PC-3 (cell line): ENCODE measurements around the gene SH3TC1.

Experiments used
- EZH2 ChIP-seq: fragments of 300-600 bp; sonication (generic); IDR thresholded peaks from one replicate; pipeline ENCODE4 v1.6.1; 2017; ENCODE audit warnings: antibody characterized with exemption, mild to moderate bottlenecking, low read length; ENCODE audit not compliant: unreplicated experiment
- EZH2phosphoT487 ChIP-seq: fragments of 300-600 bp; sonication (generic); IDR thresholded peaks from 2 replicates; pipeline ENCODE4 v1.6.1; 2018; ENCODE audit warnings: mild to moderate bottlenecking, antibody characterized with exemption, low read length, borderline replicate concordance
- TF ChIP-seq, protein P1 (sequence below): fragments of 300-600 bp; sonication (generic); conservative IDR thresholded peaks from 2 replicates; pipeline ENCODE4 v1.5.1; 2017; ENCODE audit warnings: antibody characterized with exemption, low read depth, mild to moderate bottlenecking, low read length

DNA sequence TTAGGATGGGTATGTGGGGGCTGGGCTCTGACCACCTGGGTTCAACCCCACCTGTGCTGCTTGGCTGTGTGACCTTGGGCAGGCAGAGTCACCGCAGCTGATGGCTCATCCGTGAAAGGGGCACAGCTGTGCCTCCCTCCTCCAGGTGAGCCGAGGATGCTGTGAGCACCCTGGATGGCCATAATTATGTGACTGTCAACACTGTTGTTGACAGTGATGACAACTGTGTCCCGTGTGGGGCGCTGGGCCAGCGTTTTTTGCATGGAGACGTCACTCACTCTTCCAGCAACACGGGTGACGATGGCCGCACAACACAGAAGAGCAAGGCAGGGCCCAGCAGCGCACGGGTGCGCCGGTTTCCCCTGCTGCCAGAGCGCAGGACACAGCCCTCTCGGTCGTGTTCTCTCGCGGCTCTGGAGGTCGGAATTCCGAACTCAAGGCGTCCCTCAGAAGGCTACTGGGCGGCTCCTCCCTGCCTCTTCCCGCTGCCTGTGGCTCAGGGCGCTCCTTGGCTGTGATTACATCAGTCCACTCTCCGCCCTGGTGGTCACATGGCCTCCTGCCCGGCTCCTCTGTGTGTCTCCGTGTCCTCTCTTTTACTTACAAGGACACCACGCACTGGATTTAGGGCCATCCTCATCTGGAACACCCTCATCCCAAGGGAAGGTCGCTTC is 1.3 kb downstream of the SH3TC1 start:
- TF ChIP-seq, protein P1, sequence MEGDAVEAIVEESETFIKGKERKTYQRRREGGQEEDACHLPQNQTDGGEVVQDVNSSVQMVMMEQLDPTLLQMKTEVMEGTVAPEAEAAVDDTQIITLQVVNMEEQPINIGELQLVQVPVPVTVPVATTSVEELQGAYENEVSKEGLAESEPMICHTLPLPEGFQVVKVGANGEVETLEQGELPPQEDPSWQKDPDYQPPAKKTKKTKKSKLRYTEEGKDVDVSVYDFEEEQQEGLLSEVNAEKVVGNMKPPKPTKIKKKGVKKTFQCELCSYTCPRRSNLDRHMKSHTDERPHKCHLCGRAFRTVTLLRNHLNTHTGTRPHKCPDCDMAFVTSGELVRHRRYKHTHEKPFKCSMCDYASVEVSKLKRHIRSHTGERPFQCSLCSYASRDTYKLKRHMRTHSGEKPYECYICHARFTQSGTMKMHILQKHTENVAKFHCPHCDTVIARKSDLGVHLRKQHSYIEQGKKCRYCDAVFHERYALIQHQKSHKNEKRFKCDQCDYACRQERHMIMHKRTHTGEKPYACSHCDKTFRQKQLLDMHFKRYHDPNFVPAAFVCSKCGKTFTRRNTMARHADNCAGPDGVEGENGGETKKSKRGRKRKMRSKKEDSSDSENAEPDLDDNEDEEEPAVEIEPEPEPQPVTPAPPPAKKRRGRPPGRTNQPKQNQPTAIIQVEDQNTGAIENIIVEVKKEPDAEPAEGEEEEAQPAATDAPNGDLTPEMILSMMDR = no peak
- TF ChIP-seq EZH2 (no peak), EZH2phosphoT487 (no peak)
